KMS-11 (cell line): Measurements from ENCODE around the gene TAS2R4.

Experiments used
- H2AFZ ChIP-seq: fragments of 200-600 bp; sonication (generic); 2 replicates; pipeline ENCODE4 v1.6.1; 2016; ENCODE audit warnings: antibody characterized with exemption, mixed run types, low read depth
- H3K27ac ChIP-seq: fragments of 200-600 bp; sonication (generic); 2 replicates; pipeline ENCODE4 v1.6.1; 2016; ENCODE audit warnings: mild to moderate bottlenecking, mixed run types
- H3K27me3 ChIP-seq: fragments of 200-600 bp; sonication (generic); 2 replicates; pipeline ENCODE4 v1.6.1; 2017; ENCODE audit warnings: mild to moderate bottlenecking, low read depth, mixed run types, moderate library complexity; ENCODE audit not compliant: insufficient read depth
- H3K36me3 ChIP-seq: fragments of 200-600 bp; sonication (generic); 2 replicates; pipeline ENCODE4 v1.6.1; 2017; ENCODE audit warnings: mild to moderate bottlenecking, mixed run types; ENCODE audit not compliant: insufficient read depth
- H3K4me1 ChIP-seq: fragments of 200-600 bp; sonication (generic); 2 replicates; pipeline ENCODE4 v1.6.1; 2016; ENCODE audit warnings: mild to moderate bottlenecking, low read depth, mixed run types; ENCODE audit not compliant: poor library complexity, severe bottlenecking
- H3K4me2 ChIP-seq: fragments of 200-600 bp; sonication (generic); 2 replicates; pipeline ENCODE4 v1.7.0; 2016; ENCODE audit warnings: mild to moderate bottlenecking, mixed run types
- H3K4me3 ChIP-seq: fragments of 200-600 bp; sonication (generic); IDR thresholded peaks from 2 replicates; pipeline ENCODE4 v1.6.1; 2017; ENCODE audit warnings: low read depth, low read length, mixed read lengths; ENCODE audit not compliant: insufficient read depth
- H3K79me2 ChIP-seq: fragments of 200-600 bp; sonication (generic); 2 replicates; pipeline ENCODE4 v1.6.1; 2016; ENCODE audit warnings: low read depth, mixed run types; ENCODE audit not compliant: insufficient read depth
- H3K9ac ChIP-seq: fragments of 200-600 bp; sonication (generic); 2 replicates; pipeline ENCODE4 v1.6.1; 2016; ENCODE audit warnings: mild to moderate bottlenecking, mixed run types
- H4K20me1 ChIP-seq: fragments of 200-600 bp; sonication (generic); 2 replicates; pipeline ENCODE4 v1.6.1; 2016; ENCODE audit warnings: mild to moderate bottlenecking, mixed run types; ENCODE audit not compliant: insufficient read depth
- CTCF ChIP-seq: fragments of 200-600 bp; sonication (generic); conservative IDR thresholded peaks from 2 replicates; pipeline ENCODE4 v1.6.1; 2017; ENCODE audit warnings: low read depth, mild to moderate bottlenecking, antibody characterized with exemption, low read length, moderate library complexity, mixed read lengths

TAS2R4 gene

GRCh38 chr7:141737836-141738591, 38.5 kb upstream of the TAS2R4 start, which contains the start of gene SSBP1:
TSS of gene SSBP1 (plus strand) at chr7:141738358. CDS start at chr7:141739167, 809 bp downstream.
- H3K27ac ChIP-seq: peak within 1 kb of the TSS; percentile 80
- peaks cover 32% of the 10 kb centered on the region for H3K79me2 ChIP-seq
- H3K9ac ChIP-seq: peak within 1 kb of the TSS; percentile 68
- H3K4me1 ChIP-seq: peaks cover 28% of the 10 kb centered on the region
- no peaks in the 10 kb centered on the region for H3K27me3 ChIP-seq
- peaks cover 17% of the 10 kb centered on the region; the same call in 1 of the 2 replicates for H3K36me3 ChIP-seq
- peak within 1 kb of the TSS; percentile 89 for H2AFZ ChIP-seq
- H4K20me1 ChIP-seq: no peaks in the 10 kb centered on the region
- TF ChIP-seq CTCF: peak; percentile 91
- H3K4me3 ChIP-seq: peak within 1 kb of the TSS; percentile 69
- peak within 1 kb of the TSS; percentile 84 for H3K4me2 ChIP-seq

- H3K36me3 ChIP-seq: peaks cover 21% of the 10 kb centered on the region; the same call in 1 of the 2 replicates
- peaks cover 28% of the 10 kb centered on the region for H3K4me1 ChIP-seq
- H3K9ac ChIP-seq: peak overlapping the region; percentile 68
- peak overlapping the region; percentile 54 for H2AFZ ChIP-seq
- peak; percentile 57 for TF ChIP-seq CTCF
- peak overlapping the region; percentile 69 for H3K4me3 ChIP-seq
- peaks cover 32% of the 10 kb centered on the region for H3K79me2 ChIP-seq
- peak overlapping the region; percentile 84 for H3K4me2 ChIP-seq
- H4K20me1 ChIP-seq: no peaks in the 10 kb centered on the region
- H3K27ac ChIP-seq: peak overlapping the region; percentile 80
- no peaks in the 10 kb centered on the region for H3K27me3 ChIP-seq
These were observed 37.9 kb upstream of the TAS2R4 start for GRCh38 chr7:141738592-141739013.

- Histone ChIP-seq H3K4me3 (no peak overlapping the region), H3K4me1 (peaks cover 28% of the 10 kb centered on the region), H3K79me2 (peaks cover 32% of the 10 kb centered on the region), H3K4me2 (peak overlapping the region; percentile 84), H2AFZ (no peak overlapping the region), H3K9ac (peak overlapping the region; percentile 68; the same call in 1 of the 2 replicates), H3K27ac (no peak overlapping the region), H4K20me1 (no peaks in the 10 kb centered on the region), H3K36me3 (peaks cover 25% of the 10 kb centered on the region; the same call in 1 of the 2 replicates), H3K27me3 (no peaks in the 10 kb centered on the region)
- TF ChIP-seq CTCF: no peak
These were observed 37.2 kb upstream of the TAS2R4 start for GRCh38 chr7:141739250-141739649.

GRCh38 chr7:141742229-141742628, 34.2 kb upstream of the TAS2R4 start:
- Histone ChIP-seq H3K79me2 (peaks cover 35% of the 10 kb centered on the region), H3K27ac (no peak overlapping the region), H3K4me3 (no peak overlapping the region), H3K4me2 (no peak overlapping the region), H3K27me3 (no peaks in the 10 kb centered on the region), H2AFZ (no peak overlapping the region), H3K36me3 (peaks cover 51% of the 10 kb centered on the region), H3K4me1 (peaks cover 21% of the 10 kb centered on the region), H3K9ac (no peak overlapping the region), H4K20me1 (no peaks in the 10 kb centered on the region)
- no peak for TF ChIP-seq CTCF
